NCI-H1694 (cell line): ENCODE results near the gene HDDC2.

ENCODE experiments used
- DNase-seq: peaks from one replicate; lab custom pipeline; 2025; lab: John Stamatoyannopoulos, UW

The HDDC2 gene

DNA sequence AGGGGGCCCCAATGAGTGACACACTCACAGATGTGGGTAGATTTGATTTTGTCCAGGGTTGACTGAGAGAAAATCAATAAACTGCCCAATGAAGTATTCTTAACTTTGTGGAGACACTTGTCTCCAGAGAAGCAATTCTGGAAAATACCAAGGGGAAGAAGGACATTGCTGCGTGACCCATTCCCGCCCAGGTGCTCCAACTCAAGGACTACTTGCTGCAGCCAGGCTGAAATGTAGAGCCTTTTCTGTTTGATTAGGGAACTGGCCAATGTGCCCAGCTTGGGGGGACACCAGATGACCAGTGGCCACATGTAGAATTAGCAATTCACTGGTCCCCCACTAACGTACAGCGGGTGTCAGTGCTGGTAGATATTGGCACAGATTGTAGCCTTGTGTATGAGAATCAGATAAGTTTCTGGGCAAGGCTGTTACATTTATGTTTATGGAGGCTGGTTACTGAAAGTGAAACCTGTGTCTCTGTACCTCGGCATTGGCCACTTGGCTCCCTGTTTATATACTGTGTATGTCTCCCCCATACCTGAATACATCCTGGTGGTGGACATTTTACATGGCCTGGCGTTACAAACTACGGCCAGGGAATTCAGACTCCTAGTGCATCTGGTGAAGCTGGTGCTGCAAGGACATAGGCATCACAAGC, 32.3 kb downstream of the HDDC2 start:
- DNase-seq, result no peak

DNA sequence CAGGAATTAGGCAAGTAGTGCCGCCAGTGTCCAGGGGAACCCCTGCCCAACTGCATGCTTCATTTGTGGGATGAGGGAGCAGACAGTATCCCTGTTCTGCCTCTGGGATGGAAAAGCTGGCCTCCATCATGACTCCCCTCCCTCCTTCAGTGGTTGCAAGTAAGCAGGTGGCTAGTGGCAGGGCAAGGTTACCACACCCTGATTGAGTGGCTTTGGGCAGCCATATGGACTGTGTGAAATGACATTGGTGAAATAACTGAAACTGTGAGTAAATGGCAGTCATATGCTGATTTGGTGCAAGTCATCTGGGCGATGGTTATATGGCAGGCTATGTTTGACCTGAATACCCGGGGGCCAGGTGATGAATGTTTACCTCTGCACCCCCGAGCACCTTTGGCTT, 33.0 kb downstream of the HDDC2 start:
- no peak for DNase-seq

DNA sequence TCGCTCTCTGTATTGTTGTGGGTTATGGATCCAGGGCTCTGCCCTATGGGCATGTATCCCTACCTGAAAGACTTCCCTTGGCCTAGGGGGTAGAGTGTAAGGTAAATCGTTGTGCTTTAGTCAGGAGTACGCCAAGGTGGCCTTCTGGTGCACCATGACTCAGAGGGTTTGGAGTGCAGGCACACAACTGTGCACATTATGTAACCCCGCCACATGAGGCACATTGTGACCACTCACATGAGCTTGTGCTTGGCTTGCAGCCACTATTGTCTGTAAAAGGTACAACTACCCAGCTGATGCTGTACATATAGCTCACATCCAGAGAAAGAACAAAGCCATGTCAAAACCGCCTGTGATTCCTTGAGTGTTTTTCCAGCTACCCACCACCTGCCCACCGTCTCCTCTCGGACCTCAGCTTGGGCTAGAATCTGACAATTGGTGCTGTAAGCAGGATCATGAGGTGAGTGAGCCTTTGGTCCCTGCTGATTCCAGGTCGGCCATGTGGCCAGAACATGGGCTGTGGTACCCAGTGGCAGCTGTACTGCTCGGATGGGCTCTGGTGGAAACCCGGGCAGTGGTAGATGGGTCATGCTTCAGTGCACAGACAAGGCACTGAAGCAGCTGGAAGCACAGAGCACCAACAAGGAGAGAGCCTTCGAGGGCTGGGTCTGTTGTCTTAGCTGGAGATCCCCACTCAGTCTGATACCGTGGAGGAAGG, 33.8 kb downstream of the HDDC2 start:
- no peak for DNase-seq

DNA sequence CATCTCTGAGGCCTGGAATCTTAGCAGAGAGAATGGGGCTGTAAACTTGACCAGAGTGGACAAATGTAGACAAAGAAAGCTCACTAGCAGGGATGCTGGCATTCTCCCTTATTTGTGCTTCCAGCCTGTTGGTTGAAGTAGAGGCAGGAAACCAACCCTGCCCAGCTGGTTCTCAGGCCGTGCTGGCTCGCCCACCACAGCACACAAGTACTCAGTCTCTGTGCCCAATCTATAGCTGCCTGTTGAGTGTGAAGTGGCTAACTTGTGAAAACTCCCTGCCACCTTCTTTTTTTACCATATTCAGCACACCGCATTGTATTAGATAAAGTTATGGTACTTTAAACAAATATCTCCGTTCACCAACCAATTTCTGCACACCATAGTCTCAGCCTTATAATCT, 37.3 kb downstream of the HDDC2 start:
- no peak for DNase-seq

DNA sequence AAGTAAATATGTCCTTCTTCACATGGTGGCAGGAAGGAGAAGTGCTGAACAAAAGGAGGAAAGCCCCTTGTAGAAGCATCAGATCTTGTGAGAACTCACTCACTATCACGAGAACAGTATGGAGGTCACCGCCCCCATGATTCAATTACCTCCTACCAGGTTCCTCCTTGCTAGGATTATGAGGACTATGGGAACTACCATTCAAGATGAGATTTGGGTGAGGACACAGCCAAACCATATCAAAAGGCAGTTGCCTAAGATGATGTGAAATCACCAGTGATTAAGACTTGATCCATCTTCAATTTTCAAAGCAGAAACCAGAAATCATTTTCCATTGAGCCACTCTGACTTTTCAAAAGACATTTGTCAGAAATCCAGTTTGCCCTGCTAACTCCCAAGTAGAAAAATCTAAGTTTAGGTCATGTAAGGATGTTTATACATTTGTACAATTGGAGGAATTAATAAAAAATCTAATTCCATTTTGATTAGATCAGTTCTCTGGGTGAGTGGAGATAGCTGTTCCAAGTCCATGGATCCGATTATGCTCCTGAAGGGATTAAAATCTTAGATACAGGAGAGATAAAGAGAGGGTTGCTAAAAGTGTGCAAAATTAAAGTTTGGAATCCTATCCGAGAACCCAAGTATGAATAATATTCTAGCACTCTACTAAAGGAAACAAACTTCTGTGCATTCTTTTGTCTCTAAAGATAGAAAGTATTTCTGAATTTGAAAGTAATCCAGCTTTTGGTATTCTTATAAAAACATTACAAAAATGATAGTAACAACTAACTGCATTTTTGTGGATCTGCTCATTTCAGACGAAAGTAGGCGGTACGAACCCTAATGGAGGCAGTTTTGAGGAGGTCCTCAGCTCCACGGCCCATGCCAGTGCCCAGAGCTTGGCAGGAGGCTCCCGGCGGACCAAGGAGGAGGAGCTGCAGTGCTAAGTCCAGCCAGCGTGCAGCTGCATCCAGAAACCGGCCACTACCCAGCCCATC, 39.5 kb downstream of the HDDC2 start:
- DNase-seq, result no peak

DNA sequence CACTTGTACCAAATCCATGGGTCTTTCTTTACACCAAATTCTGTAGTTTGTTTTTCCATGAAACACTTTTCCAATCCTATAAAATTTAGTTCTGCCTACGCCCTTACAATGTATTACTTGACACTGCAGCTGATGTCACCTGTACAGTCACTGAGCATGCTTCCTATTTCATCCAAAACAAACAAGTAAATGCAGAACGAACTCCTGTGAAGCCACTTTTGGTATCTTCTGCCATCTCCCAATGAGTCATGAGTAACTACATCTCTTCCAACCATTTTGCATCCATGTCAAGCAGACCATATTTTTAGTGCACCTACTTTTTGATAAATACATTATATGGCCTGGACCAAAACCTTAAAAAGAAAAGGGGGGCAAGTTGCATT, 42.4 kb downstream of the HDDC2 start:
- no peak for DNase-seq

DNA sequence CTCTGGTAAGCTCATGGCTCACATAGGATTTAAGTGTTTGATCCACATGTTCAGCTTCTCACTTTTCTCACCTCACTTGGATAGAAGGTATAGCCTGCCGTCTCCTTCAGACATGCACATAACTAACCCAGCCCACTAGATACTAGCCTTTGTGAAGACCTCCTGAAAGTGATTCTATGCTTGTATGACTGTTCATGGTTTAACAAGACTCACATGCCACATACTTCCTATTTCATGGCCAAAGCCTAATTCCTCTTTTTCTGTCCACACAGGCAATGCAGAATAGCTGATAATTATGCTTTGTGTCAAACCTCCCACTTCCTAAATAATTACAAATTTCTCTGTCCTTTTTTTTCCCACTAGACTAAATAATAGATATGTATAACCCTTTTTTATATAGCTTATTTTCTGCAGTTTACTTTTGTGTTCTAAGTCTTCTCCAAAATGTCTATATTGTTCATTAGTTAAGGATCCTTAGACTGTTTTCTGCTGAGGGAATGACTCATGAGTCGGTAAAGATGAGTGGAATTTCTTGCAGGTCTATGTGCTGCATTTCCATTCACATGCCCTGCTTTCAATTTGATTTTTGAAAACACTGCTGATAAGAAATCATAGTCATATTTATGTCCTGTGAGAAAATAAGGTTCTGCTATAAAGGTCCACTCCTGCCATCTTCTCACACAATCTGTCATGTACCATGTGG, 43.0 kb downstream of the HDDC2 start:
- no peak for DNase-seq

DNA sequence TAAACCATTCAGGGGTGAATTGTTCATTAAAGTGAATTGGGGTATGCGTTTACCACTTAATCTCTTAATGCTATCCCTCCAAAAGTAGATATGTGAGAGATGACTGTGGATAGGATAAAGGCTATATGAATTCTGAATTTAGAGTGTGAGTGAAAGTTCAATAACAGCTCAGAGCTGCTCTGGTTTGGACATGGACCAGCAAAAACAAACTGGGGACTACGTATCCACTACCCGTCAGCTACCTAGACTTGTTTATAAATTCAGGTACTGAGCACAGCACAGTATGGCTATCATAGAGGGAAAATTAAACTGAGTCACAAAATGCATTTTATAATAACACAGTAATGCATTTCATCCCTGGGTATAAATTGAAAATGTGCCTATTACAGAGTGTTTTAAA, 44.4 kb downstream of the HDDC2 start:
- DNase-seq, result no peak

DNA sequence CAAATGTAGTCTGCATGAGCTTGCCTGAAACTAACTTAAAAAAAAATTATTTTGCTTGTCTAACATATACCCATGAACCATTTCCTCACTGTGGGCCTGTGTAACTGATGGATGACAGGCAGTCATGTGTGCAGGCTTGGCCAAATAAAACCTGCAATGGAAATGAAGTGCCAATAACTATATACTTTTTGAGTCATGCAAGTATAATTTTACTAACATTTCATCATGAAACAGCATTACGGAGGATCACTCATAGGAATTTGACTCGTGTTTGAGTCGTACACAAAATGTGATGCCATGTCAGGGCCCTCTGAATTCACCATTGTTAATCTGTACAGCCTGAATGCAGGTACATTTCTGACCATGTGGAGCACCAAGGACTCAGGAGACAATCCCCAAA, 46.6 kb downstream of the HDDC2 start:
- no peak for DNase-seq

DNA sequence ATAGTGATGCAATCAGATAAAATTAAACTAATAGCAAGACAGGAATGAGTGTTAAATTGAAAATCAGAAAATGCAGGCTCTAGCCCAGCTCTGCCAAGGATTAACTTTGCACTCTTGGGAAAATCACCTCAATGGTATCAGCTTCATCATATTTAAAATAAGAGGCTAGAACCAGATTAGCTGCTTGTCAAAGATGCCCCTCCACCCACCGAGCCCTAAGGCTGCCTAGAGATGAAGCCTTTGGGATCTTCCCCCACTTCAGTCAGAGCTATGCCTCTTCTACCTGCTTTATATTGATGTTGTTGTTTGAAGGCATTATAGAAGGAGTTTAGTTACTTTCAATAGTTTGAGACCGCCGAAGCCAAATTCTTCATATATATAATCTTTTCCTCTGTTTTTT, 47.4 kb downstream of the HDDC2 start:
- no peak for DNase-seq

DNA sequence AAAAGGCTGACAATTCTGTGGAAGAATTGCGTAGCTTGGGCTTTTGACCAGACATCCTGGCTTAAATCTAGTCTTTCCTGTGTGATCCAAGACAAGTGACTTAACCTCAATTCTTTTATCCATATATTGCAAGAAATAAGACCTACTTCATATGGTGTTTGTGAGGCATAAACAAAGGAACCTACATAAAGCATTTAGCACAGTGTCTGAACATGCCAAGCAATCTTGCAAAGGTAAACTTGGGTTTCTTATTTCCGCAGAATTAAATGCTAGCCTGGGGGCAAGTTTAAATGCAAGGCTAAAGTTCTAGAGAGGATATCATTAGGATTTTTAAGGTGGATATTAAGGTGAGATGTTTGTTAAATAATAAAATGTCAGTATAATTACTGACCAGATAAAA, 47.9 kb downstream of the HDDC2 start:
- DNase-seq, result no peak

DNA sequence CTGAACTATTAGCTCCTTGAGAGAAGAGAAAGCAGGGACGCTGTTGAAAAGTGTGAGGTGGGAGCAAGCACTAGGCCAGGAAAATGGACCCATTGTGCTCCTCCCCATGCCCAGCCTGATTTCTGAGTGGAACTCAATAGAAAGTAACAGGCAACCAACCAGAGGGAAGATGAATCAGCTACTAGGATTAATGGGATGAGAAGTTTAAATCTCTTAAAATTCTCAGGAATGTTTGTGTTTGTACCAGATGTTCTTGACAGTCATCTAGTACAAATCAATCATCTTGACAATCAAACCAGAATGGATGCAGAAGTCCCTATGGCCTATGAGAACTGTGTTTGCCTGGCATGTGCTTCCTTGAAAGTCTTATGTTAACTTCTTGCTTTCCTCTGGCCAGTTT, 48.9 kb downstream of the HDDC2 start:
- no peak for DNase-seq

DNA sequence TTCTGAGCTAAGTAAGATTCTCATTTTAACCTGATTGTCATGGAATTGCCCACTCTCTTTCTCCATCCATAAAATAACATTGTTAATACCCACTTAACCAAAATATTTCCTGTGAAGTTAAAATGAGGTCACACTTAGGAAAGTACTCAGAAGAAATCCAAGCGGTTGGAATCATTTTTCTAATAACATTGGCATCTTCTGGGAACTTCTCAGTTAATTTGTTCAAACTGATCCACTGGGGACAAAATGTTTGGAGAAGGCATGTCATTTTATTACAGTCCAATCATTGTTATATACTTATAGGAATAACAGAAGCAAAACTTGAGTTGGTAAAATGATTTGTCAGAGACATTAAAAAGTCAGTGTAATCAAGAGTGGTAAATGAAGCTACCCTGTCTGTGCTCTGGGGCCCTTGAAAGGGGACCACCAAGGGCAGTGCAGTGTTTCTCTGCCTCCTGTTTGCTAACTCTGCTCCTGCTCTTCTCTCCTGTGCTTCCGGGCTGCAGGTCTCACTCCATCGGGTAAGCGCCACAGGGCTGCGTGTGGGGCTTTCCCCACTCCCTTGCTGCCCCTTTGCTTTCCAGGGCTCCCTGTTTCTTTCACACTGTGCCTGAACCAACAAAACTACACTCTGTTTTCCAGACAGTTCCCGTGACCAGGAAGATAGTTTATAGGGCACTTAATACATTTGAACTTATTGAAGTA, 50.1 kb downstream of the HDDC2 start:
- no peak for DNase-seq

DNA sequence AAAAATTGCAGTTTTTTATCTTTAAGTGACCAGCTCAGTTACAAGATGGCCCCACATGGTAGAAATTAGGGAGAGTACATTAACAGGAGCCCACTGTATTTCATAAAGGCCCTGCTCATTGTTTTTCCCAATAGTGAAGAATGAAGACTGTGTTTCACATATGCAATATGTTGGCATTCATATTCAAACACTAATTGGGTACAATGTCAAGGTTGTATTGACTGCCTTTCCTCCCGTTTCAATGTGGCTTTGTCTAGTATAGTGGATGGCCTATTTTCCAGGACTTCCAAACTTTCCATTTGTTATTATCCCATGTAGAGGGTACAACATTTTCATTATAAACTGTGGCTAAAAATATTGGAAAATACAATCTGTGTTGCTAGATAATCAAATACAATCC, 51.3 kb downstream of the HDDC2 start:
- no peak for DNase-seq

DNA sequence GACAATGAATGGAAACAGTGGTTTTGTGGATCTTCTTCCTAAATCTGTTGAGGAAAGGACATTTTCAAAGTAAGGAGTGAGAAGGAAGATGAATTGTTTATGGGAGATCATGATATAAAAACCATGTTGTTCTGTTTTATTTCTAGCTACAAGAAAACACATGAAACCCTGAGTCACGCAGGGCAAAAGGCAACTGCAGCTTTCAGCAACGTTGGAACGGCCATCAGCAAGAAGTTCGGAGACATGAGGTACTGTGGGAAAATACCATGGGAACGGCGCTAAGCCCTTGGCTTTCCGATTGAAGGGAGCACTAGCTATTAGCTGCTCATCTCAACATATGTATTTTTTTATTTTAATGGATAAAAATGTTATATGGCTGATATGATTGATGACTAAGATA, 53.6 kb downstream of the HDDC2 start:
- no peak for DNase-seq

DNA sequence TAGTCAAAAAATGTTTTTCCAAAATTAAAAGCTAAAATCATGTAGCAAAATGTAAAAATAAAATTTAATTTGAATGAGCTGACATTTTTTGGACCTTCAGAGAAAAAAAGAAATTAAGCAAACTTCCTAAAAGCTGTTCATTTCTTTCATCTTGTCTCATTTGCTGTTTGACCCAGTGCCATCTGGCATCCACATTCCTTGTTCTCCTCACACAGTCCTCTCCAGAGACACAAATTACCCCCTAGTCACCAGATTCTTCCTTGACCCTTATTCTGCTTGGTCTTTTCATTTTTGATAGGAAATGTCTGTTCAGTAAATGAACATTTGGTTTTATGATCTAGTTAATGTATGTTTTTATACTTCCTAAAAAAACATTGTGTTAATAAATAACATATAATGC, 55.2 kb downstream of the HDDC2 start:
- DNase-seq, result no peak

DNA sequence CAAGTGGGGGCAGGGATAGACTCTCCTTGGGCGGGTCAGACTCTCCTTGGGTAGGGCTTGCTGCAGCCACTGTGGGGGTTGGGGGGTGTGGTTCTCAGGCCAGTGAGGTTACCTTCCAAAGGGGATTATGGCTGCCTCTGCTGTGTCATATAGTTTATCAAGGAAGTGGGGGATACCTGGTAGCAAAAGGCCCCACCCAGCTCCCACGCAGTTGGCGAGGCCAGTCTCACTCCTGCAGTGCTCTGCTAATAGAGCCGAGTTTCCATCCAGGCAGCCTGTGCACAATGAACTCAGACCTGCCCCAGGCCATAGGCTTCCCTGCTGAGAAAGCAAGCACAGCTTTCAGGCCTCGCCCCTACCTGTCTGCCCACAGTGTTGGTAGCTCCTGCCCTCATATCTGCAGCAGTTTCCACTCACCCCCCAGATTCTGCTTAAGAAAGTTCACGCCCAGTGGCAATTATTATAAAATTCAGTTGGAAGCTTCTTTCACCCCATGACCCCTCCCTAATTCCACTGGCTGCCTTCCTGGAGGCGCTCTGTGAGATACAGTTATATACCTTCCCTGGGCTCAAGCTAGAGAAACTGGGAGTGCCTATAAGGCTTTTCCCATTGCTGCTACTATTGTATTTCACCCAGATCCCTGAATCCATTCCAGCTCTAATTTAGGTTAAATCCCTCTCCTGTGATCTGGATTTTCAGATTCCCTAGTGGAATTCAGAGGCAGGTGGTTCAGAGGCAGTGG, 56.1 kb downstream of the HDDC2 start:
- no peak for DNase-seq

DNA sequence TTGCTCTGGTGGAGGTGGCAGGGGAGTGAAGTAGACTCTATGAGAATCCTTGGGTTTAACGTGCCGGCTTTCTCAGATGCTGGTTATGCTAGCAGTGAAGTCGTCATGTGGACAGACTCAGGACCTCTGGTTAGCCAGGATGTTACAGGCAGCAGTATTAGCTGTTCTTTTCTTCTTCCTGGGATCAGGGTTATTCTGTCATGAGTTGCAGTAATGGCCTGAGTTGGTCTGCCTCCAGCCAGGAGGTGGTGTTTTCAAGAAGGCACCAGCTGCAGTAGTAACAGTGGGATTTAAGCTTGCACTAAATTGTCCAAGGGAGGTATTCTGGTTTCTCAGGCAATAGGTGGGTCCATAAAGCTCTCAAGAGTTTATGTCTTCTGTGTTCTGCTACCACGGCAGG, 56.7 kb downstream of the HDDC2 start:
- DNase-seq, result no peak

DNA sequence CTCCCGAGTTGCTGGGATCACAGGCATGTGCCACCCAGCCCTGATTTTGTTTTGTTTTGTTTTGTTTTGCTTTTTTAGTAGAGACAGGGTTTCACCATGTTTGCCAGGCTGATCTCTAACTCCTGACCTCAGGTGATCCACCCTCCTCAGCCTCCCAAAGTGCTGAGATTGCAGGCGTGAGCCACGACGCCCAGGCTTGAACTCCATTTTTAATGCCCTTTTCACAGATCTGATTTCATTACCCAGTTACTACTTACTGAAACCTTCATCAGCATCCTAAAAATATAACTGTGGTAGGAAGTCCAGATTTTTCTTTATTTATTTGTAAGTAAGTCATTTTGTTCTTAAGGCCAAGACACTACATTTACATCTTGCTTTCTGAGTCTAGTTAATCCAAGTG, 64.0 kb downstream of the HDDC2 start:
- DNase-seq, result no peak

DNA sequence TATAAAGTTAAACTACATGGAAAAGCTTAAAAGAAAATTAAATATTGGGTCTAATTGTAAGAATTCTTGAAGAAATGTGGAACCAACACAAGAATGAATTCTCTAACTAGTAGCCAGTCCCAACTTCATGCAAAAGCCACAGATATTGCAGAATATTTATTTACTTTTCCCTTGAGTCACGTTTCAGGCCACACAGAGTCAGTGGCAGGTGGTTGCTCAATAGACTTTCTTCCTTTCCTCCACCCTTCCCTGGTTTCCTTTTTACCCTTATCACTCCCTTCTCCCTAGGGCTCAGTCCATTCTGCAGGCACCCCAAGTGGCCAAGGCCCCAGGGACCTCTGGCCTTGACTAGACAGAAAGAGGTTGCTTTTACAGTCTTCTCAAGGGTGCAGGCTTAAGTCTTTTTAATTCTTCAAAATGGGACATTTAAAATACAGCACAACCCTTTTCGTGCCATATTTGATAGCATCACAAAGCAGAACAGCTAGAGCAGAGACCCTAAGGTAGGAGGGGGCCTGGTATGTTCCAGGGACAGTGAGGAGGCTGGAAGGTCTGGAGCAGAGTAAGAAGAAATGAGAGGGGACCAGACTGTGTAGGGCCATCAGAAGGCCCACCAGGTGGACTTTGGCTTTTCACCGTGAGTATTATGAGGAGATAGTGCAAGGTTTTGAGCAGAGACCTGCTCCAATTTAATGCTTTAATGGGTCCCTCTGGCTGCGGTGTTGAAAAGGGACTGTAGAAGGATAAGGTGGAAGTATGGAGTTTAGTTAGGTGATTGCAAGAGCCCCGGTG, 65.0 kb downstream of the HDDC2 start:
- DNase-seq, result no peak
